ENCODE data around the gene THSD4. TPM values are rescaled to one million over a fixed set of nuclear protein-coding genes. Genes with fewer than 3 reads are reported as not detected.
A peak's percentile ranks its signal among the peaks of the same experiment; 100 is the strongest.

THSD4 gene
- polyA plus RNA-seq, 1 donor (not counting 4 experiments of a cell fraction or from before 2014, with no cell fraction given): 24.5 TPM

DNA sequence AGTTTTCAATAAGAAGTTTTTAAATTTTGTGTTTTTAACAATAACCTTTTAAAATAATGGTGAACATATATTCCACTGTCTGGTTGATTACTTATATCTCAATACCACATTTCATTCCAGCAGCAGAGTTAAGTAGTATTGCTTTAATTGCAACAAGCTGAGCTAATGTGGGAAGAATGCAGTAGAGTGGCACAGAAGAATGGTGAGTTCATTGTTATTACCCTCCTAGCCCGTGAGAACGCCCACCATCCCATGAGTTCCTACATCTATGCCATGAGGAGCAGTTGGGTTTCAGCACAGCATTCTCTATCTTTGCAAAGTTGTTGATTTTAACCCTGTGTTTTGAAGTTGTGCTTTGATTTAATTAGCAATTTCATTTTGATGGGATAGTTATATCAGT lies 677.2 kb downstream of the THSD4 start:
- Histone ChIP-seq H3K9me1 (ENCODE audit: control insufficient read depth, extremely low read depth, insufficient read depth, low read length) (no peaks in the 10 kb centered on the region), H4K20me1 (ENCODE audit: control insufficient read depth, extremely low read depth, insufficient read depth, low read length) (no peaks in the 10 kb centered on the region), H3K9ac (ENCODE audit: control insufficient read depth, extremely low read depth, insufficient read depth, low read length) (no peak overlapping the region), H2AFZ (ENCODE audit: control insufficient read depth, low read length) (no peak overlapping the region), H3K4me3 (ENCODE audit: control insufficient read depth in 2 of 3, extremely low read depth in 1 of 3, insufficient read depth in 2 of 3, low read depth in 1 of 3, low read length in 3 of 3) (no peak overlapping the region), H3K36me3 (ENCODE audit: control insufficient read depth in 2 of 2, extremely low read depth in 1 of 2, insufficient read depth in 2 of 2, low read length in 2 of 2) (no peaks in the 10 kb centered on the region), H3K4me1 (ENCODE audit: control insufficient read depth, extremely low read depth, insufficient read depth, low read length) (peaks cover 25% of the 10 kb centered on the region), H3K79me2 (ENCODE audit: control insufficient read depth, insufficient read depth, low read length) (no peaks in the 10 kb centered on the region), H3K27me3 (ENCODE audit: control insufficient read depth, extremely low read depth, insufficient read depth, low read length) (no peaks in the 10 kb centered on the region), H3K27ac (ENCODE audit: control insufficient read depth, insufficient read depth, low read length) (no peak overlapping the region), H3K9me3 (ENCODE audit: control insufficient read depth, low read depth, low read length) (no peaks in the 10 kb centered on the region), H3K4me2 (ENCODE audit: control insufficient read depth, extremely low read depth, insufficient read depth, low read depth, low read length) (peak overlapping the region; percentile 17)
- FAIRE-seq (peak; percentile 36), DNase-seq (ENCODE audit: low read depth, low spot score) (peak; percentile 17)
- TF ChIP-seq, protein P1, sequence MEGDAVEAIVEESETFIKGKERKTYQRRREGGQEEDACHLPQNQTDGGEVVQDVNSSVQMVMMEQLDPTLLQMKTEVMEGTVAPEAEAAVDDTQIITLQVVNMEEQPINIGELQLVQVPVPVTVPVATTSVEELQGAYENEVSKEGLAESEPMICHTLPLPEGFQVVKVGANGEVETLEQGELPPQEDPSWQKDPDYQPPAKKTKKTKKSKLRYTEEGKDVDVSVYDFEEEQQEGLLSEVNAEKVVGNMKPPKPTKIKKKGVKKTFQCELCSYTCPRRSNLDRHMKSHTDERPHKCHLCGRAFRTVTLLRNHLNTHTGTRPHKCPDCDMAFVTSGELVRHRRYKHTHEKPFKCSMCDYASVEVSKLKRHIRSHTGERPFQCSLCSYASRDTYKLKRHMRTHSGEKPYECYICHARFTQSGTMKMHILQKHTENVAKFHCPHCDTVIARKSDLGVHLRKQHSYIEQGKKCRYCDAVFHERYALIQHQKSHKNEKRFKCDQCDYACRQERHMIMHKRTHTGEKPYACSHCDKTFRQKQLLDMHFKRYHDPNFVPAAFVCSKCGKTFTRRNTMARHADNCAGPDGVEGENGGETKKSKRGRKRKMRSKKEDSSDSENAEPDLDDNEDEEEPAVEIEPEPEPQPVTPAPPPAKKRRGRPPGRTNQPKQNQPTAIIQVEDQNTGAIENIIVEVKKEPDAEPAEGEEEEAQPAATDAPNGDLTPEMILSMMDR (optimal IDR thresholded peaks at IDR 0.05 in 1 of 3, IDR thresholded peaks at IDR 0.05 in 1 of 3, conservative IDR thresholded peaks at IDR 0.05 in 1 of 3; ENCODE audit: extremely low read depth in 1 of 3, insufficient read depth in 2 of 3, low read length in 3 of 3): no peak
- no peak for TF ChIP-seq EZH2 (IDR thresholded peaks at IDR 0.05; ENCODE audit: low read length)
- dilution Hi-C loops (cut with MboI; ENCODE audit: extremely low pct_ligation_motif_present, low sequenced_read_pairs): no loop called here

DNA sequence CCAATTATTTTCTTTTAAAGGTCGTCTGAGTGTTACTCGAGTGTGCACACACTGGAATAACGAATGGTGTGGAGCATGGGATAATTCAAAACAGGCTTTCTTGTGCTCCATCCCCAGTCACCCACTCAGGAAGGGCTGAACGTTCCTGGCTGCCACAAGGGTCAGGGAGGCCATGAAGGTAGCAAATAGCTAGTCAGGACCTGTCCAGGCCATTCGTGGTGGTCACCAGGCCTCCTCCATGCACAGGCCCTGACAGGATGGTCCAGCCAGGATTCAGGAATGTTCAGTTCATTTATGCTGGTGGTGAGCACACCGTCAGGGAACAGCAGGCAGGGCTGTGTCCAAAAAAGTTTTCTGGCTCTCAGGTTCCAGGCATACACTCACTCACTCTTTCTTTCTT lies 683.4 kb downstream of the THSD4 start:
- Histone ChIP-seq H3K4me1 (ENCODE audit: control insufficient read depth, extremely low read depth, insufficient read depth, low read length) (no peaks in the 10 kb centered on the region), H4K20me1 (ENCODE audit: control insufficient read depth, extremely low read depth, insufficient read depth, low read length) (no peaks in the 10 kb centered on the region), H3K4me2 (ENCODE audit: control insufficient read depth, extremely low read depth, insufficient read depth, low read depth, low read length) (no peak overlapping the region), H3K9me1 (ENCODE audit: control insufficient read depth, extremely low read depth, insufficient read depth, low read length) (no peaks in the 10 kb centered on the region), H3K4me3 (ENCODE audit: control insufficient read depth in 2 of 3, extremely low read depth in 1 of 3, insufficient read depth in 2 of 3, low read depth in 1 of 3, low read length in 3 of 3) (no peak overlapping the region), H3K9ac (ENCODE audit: control insufficient read depth, extremely low read depth, insufficient read depth, low read length) (no peak overlapping the region), H3K27me3 (ENCODE audit: control insufficient read depth, extremely low read depth, insufficient read depth, low read length) (no peaks in the 10 kb centered on the region), H2AFZ (ENCODE audit: control insufficient read depth, low read length) (no peak overlapping the region), H3K79me2 (ENCODE audit: control insufficient read depth, insufficient read depth, low read length) (no peaks in the 10 kb centered on the region), H3K9me3 (ENCODE audit: control insufficient read depth, low read depth, low read length) (no peaks in the 10 kb centered on the region), H3K36me3 (ENCODE audit: control insufficient read depth in 2 of 2, extremely low read depth in 1 of 2, insufficient read depth in 2 of 2, low read length in 2 of 2) (no peaks in the 10 kb centered on the region), H3K27ac (ENCODE audit: control insufficient read depth, insufficient read depth, low read length) (no peak overlapping the region)
- TF ChIP-seq EZH2 (IDR thresholded peaks at IDR 0.05; ENCODE audit: low read length): no peak
- TF ChIP-seq, protein P1 (optimal IDR thresholded peaks at IDR 0.05 in 1 of 3, IDR thresholded peaks at IDR 0.05 in 1 of 3, conservative IDR thresholded peaks at IDR 0.05 in 1 of 3; ENCODE audit: extremely low read depth in 1 of 3, insufficient read depth in 2 of 3, low read length in 3 of 3): no peak
- dilution Hi-C loops (cut with MboI; ENCODE audit: extremely low pct_ligation_motif_present, low sequenced_read_pairs): no loop called here
- DNase-seq (ENCODE audit: low read depth, low spot score): no peak
- no peak for FAIRE-seq
